Central memory CD8-positive, alpha-beta T cell (primary cell): Measurements from ENCODE around the gene USP31.

Experiments
- ATAC-seq: fragments of 150-1000 bp; cut with Tn5 transposase; replicated peaks from 2 replicates; pipeline ENCODE4 v1.10.0; 2022; ENCODE audit warnings: mild to moderate bottlenecking, moderate FRiP score, moderate number of reproducible peaks; ENCODE audit not compliant: poor library complexity, severe bottlenecking; ENCODE audit errors: extremely low read depth
- DNase-seq, 2 donors: peaks; one replicate each; pipeline ENCODE4 v3.0.0; 2021; ENCODE audit warnings: low spot score in 2 of 2
- H3K27ac Mint-ChIP-seq: one replicate; pipeline ENCODE4 v1.8.0; 2022; ENCODE audit warnings: low read depth, mild to moderate bottlenecking, moderate library complexity, mixed read lengths
- H3K27me3 Mint-ChIP-seq: one replicate; pipeline ENCODE4 v1.8.0; 2022; ENCODE audit warnings: mixed read lengths
- H3K36me3 Mint-ChIP-seq: one replicate; pipeline ENCODE4 v1.8.0; 2022; ENCODE audit warnings: mild to moderate bottlenecking, moderate library complexity, mixed read lengths; ENCODE audit not compliant: insufficient read depth
- H3K4me1 Mint-ChIP-seq: one replicate; pipeline ENCODE4 v1.8.0; 2022; ENCODE audit warnings: mixed read lengths
- H3K4me3 Mint-ChIP-seq: one replicate; pipeline ENCODE4 v1.8.0; 2022; ENCODE audit warnings: mild to moderate bottlenecking, moderate library complexity, mixed read lengths
- H3K9me3 Mint-ChIP-seq: one replicate; pipeline ENCODE4 v1.8.0; 2022; ENCODE audit warnings: mixed read lengths

USP31 gene, protein sequence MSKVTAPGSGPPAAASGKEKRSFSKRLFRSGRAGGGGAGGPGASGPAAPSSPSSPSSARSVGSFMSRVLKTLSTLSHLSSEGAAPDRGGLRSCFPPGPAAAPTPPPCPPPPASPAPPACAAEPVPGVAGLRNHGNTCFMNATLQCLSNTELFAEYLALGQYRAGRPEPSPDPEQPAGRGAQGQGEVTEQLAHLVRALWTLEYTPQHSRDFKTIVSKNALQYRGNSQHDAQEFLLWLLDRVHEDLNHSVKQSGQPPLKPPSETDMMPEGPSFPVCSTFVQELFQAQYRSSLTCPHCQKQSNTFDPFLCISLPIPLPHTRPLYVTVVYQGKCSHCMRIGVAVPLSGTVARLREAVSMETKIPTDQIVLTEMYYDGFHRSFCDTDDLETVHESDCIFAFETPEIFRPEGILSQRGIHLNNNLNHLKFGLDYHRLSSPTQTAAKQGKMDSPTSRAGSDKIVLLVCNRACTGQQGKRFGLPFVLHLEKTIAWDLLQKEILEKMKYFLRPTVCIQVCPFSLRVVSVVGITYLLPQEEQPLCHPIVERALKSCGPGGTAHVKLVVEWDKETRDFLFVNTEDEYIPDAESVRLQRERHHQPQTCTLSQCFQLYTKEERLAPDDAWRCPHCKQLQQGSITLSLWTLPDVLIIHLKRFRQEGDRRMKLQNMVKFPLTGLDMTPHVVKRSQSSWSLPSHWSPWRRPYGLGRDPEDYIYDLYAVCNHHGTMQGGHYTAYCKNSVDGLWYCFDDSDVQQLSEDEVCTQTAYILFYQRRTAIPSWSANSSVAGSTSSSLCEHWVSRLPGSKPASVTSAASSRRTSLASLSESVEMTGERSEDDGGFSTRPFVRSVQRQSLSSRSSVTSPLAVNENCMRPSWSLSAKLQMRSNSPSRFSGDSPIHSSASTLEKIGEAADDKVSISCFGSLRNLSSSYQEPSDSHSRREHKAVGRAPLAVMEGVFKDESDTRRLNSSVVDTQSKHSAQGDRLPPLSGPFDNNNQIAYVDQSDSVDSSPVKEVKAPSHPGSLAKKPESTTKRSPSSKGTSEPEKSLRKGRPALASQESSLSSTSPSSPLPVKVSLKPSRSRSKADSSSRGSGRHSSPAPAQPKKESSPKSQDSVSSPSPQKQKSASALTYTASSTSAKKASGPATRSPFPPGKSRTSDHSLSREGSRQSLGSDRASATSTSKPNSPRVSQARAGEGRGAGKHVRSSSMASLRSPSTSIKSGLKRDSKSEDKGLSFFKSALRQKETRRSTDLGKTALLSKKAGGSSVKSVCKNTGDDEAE (N-terminal part only)

DNA sequence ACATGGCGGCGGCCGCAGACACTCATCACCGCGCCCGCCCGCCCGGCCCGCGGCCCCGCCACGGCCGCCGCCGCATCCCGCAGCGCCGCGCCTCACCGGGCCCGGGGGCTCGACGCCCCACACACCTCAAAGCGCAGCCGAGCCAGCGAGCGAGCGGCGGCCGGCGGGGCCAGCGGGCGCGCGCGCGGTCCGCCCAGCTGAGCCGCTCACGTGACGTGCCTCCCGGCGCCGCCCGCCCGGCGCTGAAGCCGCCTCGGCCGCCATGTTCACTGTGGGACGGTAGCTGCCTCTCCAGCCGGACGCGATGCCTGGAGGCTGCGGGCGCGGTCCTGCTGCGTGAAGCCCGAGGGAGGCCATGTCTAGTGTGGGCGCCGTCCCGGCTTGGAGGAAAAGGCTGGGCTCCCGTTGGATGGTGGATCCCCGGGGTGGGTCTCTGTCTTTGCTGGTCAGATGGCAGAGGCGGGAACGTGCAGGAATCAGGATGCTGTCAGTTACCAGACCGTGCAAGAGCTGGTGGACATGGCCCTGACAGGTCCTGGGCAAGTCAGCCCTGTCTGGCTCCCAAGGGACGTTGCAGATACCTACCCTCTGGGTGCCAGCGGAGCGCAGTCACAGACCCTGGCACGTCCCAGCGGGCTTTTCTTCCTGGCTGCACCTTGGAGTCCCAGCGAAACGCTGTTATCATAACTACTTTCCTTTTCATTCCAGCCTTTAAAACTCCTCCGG, at the start of gene USP31:
TSS of gene USP31 (minus strand) at position 186 of the 726 bp plus-strand sequence. CDS start at position 4, 182 bp downstream.
- ATAC-seq (peak; percentile 98), DNase-seq (peak; percentile 72 to 79)
- Mint-ChIP-seq H3K4me1 (peaks cover 23% of the 10 kb centered on the region), H3K36me3 (peaks cover 2% of the 10 kb centered on the region), H3K27ac (peak within 1 kb of the TSS; percentile 38), H3K4me3 (peak within 1 kb of the TSS; percentile 88), H3K9me3 (no peaks in the 10 kb centered on the region), H3K27me3 (peaks cover 7% of the 10 kb centered on the region)

DNA sequence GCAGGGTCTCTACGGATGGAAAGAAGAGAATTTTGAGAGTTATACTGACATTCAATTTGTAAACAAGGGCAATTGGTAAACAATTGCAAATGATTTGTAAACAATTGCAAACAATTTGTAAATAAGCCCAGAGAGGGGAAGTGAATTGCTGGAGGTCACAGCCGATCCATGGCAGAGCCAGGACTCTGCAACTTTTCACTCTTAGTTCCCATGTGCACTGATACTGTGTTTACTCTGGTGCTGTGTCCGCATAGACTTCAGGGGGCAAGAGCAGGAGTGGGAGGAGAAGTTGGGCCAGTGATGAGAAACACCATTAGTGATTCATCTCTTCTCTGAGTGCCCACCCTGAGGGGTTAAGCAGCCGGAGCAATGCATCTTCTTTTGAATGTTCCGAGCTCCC, 47.3 kb upstream of the USP31 start:
- H3K27ac Mint-ChIP-seq = no peak overlapping the region
- no peak for ATAC-seq
- H3K4me3 Mint-ChIP-seq = no peak overlapping the region
- no peaks in the 10 kb centered on the region for H3K9me3 Mint-ChIP-seq
- peaks cover 64% of the 10 kb centered on the region for H3K27me3 Mint-ChIP-seq
- peaks cover 2% of the 10 kb centered on the region for H3K36me3 Mint-ChIP-seq
- DNase-seq = no peak
- H3K4me1 Mint-ChIP-seq = no peaks in the 10 kb centered on the region

DNA sequence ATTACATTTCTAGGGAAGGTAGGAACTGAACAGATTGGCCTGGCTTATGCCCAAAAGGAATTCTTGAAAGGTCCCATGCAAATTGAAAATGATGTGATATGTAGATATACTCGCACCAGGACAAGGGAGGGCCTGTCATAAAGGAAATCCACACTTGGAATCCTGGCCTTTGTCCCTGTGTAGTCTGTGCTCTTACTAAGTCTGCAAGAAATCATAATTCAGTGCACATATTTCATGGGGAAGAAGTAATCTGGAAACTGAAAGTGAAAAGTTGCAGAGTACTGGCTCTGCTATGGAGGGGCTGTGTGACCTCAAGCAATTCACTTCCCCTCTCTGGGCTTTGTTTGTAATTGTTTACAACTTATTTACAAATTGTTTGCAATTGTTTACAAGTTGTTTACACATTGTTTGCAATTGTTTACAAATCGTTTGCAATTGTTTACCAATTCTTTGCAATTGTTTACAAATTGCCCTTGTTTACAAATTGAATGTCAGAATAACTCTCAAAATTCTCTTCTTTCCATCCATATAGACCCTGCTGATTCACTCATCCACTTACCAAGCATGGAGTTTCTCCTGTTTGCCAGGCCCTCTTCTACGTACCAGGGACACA, 46.2 kb upstream of the USP31 start:
- no peak for ATAC-seq
- Mint-ChIP-seq H3K36me3 (peaks cover 2% of the 10 kb centered on the region), H3K9me3 (no peaks in the 10 kb centered on the region), H3K27ac (no peak overlapping the region), H3K27me3 (peaks cover 62% of the 10 kb centered on the region), H3K4me1 (no peaks in the 10 kb centered on the region), H3K4me3 (no peak overlapping the region)
- DNase-seq = no peak

DNA sequence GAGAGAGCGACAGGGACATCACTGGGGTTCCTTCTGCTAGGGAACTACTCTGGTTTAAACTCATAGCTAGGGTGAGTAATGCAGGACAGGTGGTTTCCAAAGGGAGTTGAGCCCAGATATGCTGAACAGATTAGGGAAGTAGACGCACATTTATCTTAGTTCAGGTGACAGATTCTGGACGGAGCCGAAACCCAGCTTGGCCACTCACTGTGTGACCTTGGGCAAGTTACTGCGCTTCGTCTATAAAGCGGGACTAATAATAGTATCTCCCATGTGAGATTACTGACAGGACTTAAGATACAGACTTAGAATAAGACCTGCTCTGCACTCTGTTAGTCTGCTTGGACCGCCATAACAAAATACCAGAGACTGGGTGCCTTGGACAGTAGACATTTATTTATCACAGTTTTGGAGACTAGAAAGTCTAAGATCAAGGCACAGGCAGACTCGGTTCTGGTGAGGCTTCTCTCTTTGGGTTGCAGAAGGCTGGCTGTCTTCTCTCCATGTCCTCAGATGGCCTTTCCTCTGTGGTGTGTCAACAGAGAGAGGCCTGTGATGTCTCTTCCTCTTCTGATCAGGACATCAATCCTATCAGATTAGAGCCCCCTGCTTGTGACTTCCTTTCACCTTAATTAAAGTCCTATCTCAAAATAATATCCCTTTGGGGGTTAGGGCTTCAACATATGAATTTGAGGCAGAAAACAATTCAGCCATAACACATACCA, 45.4 kb upstream of the USP31 start:
- no peaks in the 10 kb centered on the region for H3K4me1 Mint-ChIP-seq
- H3K36me3 Mint-ChIP-seq = peaks cover 1% of the 10 kb centered on the region
- no peak for DNase-seq
- no peaks in the 10 kb centered on the region for H3K9me3 Mint-ChIP-seq
- H3K27me3 Mint-ChIP-seq = peaks cover 56% of the 10 kb centered on the region
- H3K4me3 Mint-ChIP-seq = no peak overlapping the region
- ATAC-seq = no peak
- no peak overlapping the region for H3K27ac Mint-ChIP-seq

DNA sequence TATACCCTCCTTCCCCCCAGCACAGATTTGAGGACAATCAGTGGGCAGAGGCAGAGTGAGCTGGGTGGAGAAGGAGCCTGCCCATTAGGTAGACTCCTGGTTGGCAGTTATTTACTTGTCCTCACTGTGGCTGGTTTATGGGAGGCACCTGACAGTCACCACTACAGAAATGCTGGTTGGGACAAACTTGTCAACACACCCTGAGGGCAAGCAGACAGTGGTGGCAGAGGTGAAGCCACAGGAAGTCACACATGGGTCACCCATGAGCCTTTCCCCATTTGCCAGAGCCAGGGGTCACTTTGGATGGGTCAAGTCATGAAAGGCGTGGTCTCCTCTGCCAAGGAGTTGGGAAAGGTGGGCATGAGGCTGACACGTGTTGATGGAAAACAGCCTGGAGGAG, 39.7 kb upstream of the USP31 start:
- no peak for DNase-seq
- no peaks in the 10 kb centered on the region for H3K36me3 Mint-ChIP-seq
- H3K4me1 Mint-ChIP-seq = no peaks in the 10 kb centered on the region
- no peak overlapping the region for H3K27ac Mint-ChIP-seq
- ATAC-seq = no peak
- H3K27me3 Mint-ChIP-seq = peaks cover 70% of the 10 kb centered on the region
- no peak overlapping the region for H3K4me3 Mint-ChIP-seq
- no peaks in the 10 kb centered on the region for H3K9me3 Mint-ChIP-seq

DNA sequence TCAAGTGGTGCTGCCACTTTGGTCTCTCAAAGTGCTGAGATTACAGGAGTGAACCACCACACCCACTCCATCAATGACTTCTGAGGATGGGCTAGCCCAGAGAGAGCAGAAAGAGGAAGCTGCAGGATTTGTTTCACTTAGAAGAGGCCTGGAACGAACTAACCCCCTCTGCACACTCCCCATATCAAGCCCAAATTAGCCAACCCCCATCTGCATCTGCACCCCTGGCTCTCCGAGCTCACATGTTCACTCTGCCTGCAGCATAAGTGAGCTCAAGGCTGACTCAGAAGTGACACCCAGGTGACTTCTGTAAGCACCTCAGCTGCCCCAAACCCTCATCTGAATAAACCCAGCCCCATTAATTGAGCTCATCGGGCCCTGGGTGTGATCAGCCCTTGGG, 38.1 kb upstream of the USP31 start:
- no peaks in the 10 kb centered on the region for H3K36me3 Mint-ChIP-seq
- peaks cover under 1% of the 10 kb centered on the region for H3K4me1 Mint-ChIP-seq
- H3K9me3 Mint-ChIP-seq = no peaks in the 10 kb centered on the region
- H3K27ac Mint-ChIP-seq = no peak overlapping the region
- no peak for DNase-seq
- no peak overlapping the region for H3K4me3 Mint-ChIP-seq
- no peak for ATAC-seq
- H3K27me3 Mint-ChIP-seq = peaks cover 73% of the 10 kb centered on the region

DNA sequence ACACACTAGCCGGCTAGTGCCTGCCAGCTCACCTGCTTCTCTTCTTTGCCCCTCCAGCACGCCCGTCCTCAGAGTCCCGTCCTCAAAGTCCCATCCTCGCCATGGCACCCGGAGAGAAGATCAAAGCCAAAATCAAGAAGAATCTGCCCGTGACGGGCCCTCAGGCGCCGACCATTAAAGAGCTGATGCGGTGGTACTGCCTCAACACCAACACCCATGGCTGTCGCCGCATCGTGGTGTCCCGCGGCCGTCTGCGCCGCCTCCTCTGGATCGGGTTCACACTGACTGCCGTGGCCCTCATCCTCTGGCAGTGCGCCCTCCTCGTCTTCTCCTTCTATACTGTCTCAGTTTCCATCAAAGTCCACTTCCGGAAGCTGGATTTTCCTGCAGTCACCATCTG, 36.9 kb upstream of the USP31 start:
- DNase-seq = no peak
- H3K4me1 Mint-ChIP-seq = peaks cover 12% of the 10 kb centered on the region
- no peaks in the 10 kb centered on the region for H3K9me3 Mint-ChIP-seq
- no peak overlapping the region for H3K27ac Mint-ChIP-seq
- peaks cover 74% of the 10 kb centered on the region for H3K27me3 Mint-ChIP-seq
- no peak overlapping the region for H3K4me3 Mint-ChIP-seq
- H3K36me3 Mint-ChIP-seq = no peaks in the 10 kb centered on the region
- ATAC-seq = no peak

DNA sequence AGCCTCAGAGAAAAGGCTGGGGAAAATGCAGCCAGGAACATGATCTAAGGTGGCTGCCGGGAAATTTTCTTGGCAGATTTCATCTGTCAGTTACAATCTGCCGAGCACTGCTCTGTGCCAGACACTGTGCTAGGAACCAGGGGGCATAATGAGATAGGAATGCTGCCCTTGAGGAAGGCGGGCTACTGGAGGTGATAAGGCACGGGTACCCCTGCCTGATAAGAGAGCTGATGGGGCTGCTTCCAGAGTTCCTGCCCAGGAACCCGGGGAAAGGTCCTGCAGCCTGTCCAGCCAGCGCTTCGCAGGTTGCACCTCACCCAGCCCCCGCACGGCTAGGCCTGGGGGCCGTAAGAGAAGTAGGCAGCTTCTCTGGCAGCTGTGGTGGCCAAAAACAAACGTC, 36.4 kb upstream of the USP31 start:
- DNase-seq = no peak
- H3K36me3 Mint-ChIP-seq = no peaks in the 10 kb centered on the region
- H3K9me3 Mint-ChIP-seq = no peaks in the 10 kb centered on the region
- H3K27me3 Mint-ChIP-seq = peaks cover 73% of the 10 kb centered on the region
- H3K27ac Mint-ChIP-seq = no peak overlapping the region
- no peak overlapping the region for H3K4me3 Mint-ChIP-seq
- peaks cover 13% of the 10 kb centered on the region for H3K4me1 Mint-ChIP-seq
- ATAC-seq = no peak

DNA sequence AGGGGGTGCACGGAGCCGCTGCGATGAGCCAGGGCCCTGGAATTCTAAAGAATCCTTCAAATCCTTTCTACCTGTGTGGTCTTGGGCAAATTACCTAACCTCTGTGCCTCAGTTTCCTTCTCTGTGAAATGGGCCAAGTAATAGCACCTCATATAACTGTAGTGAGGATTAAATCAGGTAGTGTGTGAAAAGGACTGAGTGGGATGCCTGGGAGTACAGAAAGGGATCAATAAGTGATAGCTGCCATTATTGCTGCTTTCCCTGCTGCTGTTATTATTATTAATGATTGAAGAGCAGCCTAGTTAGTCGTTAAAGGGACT, 34.3 kb upstream of the USP31 start:
- H3K27ac Mint-ChIP-seq = no peak overlapping the region
- H3K4me1 Mint-ChIP-seq = peaks cover 13% of the 10 kb centered on the region
- no peak for ATAC-seq
- DNase-seq = no peak
- peaks cover 82% of the 10 kb centered on the region for H3K27me3 Mint-ChIP-seq
- H3K9me3 Mint-ChIP-seq = no peaks in the 10 kb centered on the region
- no peak overlapping the region for H3K4me3 Mint-ChIP-seq
- H3K36me3 Mint-ChIP-seq = no peaks in the 10 kb centered on the region

DNA sequence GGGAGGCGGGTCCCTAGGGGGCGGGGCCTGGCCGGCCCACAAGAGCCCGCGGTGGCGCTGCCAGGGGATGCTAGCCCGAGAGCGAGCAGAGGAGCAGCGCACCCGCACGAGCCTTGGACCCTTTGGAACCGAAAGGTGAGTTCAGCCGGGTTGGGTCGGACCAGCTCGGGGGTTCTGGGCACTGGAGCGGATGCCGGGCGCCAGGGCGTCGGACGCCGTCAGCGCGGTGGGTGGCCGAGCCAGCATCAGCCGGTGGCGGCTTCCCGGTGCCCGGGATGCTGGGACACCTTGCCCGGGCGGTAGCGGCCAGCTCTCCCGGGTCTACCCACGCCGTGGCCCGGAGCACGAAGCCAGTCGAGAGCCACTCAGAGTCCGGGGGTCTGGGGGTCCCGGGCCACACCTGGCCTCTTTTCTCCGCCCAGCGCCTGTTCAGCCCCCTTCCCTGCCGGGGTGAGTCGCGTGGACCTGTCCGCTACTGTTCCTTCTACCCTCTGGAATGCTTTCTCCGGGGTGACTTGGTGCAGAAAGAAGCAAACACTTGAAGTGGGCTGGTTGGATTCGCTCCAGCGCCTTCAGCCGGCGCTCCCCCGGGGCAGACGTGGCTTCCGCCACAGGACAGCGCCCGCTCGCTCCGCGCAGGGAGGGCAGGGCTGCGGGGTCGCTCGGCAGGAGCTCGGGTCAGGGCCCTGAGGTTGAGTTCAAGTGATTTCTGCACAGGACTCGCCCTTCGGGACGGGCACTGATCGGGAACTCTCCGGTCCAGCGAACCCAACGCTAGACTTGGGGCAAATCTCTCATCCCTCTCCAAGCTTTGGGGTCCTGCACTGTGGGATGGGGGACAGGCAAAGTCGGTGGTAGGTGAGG, 33.7 kb upstream of the USP31 start, which contains the start of gene SCNN1G:
TSS of gene SCNN1G (plus strand) at position 67 of the 864 bp plus-strand sequence. CDS start 3,527 bp downstream, outside the sequence.
- H3K36me3 Mint-ChIP-seq = no peaks in the 10 kb centered on the region
- H3K4me3 Mint-ChIP-seq = peak within 1 kb of the TSS; percentile 75
- peaks cover 13% of the 10 kb centered on the region for H3K4me1 Mint-ChIP-seq
- peaks cover 82% of the 10 kb centered on the region for H3K27me3 Mint-ChIP-seq
- no peaks in the 10 kb centered on the region for H3K9me3 Mint-ChIP-seq
- DNase-seq (no peak), ATAC-seq (no peak)
- H3K27ac Mint-ChIP-seq = no peak within 1 kb of the TSS
